GM15510 (cell line): Measurements from ENCODE around the gene TYMP.

Experiments used
- POLR2A ChIP-seq: IDR thresholded peaks from 3 replicates; pipeline ENCODE4 v1.6.1; 2011; ENCODE audit warnings: borderline replicate concordance; ENCODE audit not compliant: insufficient read length; ENCODE audit errors: extremely low read depth

Gene TYMP

DNA sequence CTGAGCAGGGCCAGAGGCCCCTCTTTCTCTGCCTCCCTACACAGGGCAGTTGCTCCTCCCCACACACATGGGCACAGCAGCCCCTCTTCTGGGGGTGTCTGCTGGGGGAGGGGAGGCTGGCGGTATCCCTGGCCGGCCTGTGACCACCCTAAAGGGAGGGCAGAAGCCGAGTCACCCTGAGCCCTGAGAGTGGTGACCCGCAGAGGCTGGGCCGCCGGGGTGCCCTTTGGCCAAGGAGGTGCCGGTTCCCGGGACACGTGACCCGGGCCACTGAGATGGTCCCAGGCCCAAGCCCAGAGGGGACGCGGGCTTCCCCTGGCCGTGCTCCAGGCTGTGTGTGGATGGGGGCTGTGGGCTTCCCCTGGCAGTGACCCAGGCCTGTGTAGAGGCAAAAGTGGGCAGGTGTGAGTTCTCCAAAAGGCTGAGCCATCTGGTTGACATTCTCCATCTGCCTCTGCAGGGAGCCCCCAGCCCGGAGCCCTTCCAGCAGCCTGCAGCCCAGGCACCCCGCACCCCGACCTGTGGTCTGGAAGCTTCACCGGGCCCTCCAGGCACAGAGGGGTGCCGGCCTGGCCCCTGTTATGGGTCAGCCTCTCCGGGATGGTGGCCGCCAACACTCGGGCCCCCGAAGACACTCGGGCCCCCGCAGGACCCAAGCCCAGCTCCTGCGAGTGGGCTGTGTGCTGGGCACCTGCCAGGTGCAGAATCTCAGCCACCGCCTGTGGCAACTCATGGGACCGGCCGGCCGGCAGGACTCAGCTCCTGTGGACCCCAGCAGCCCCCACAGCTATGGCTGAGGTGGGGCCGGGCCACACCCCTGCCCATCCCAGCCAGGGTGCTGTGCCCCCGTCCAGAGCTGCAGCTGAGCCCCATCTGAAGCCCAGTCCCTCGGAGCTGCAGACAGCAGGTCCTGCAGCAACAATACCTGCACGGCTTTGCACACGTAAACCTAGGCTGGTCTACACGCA lies 47.4 kb downstream of the TYMP start:
- no peak for TF ChIP-seq POLR2A

GRCh38 chr22:50481440-50482106 lies 48.2 kb downstream of the TYMP start, which contains the start of gene ADM2:
TSS of gene ADM2 (plus strand) at chr22:50481543. CDS start at chr22:50481848, 305 bp downstream.
- TF ChIP-seq POLR2A, result no peak

DNA sequence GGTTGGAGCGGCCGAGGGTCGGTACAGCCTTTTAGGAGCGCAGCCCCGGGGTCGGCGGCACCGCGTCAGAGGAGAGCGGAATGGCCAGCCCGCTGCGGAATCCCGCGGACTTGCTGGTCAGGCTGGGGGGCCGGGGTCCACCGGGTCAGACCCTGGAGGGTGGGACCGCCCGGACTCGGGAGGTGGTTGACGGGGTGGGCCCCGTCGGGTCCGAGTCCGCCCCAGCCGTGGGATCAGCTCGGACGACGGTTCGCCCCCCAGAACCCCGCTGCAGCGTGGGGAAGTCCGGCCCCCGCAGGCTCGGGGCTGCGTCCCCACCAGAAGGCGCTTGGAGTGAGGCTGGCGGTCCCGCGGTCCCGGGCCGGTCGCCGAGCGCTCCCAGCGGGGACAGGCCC lies 48.8 kb downstream of the TYMP start:
- no peak for TF ChIP-seq POLR2A

- TF ChIP-seq POLR2A, result no peak
These were observed 50.1 kb downstream of the TYMP start for GRCh38 chr22:50479721-50480120.

DNA sequence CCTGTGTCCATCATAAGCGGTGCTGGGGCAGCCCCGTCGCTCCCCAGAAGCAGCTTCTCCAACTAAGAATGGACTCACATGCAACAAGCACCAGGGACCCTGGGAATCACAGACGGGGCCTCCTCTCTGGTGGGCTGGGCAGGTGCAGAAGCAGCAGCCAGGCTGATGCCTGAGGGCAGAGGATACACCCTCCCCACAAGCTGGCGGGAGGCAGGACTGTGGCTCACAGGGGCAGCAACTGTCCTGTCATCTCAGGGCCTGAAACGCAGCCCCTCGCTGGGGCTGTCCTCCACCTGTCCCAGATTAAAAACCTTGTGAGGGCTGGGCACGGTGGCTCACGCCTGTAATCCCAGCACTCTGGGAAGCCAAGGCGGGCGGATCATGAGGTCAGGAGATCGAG lies 51.9 kb downstream of the TYMP start:
- no peak for TF ChIP-seq POLR2A

GRCh38 chr22:50476868-50477267 lies 52.9 kb downstream of the TYMP start:
- no peak for TF ChIP-seq POLR2A
